CD4-positive, alpha-beta T cell treated with Interleukin-21 for 1 hour (primary cell): ENCODE measurements around the gene SOHLH1.

ENCODE experiments used
- DNase-seq: peaks from one replicate; pipeline ENCODE4 v3.0.0-alpha.2; 2020

Gene SOHLH1

GRCh38 chr9:135699440-135699839, at the start of gene SOHLH1:
SOHLH1 (minus strand) TSS chr9:135699481; CDS start chr9:135699467, 14 bp downstream.
- no peak for DNase-seq

GRCh38 chr9:135748676-135749075, 49.4 kb upstream of the SOHLH1 start:
- no peak for DNase-seq

GRCh38 chr9:135747311-135747710, 48.0 kb upstream of the SOHLH1 start:
- DNase-seq: no peak

GRCh38 chr9:135746565-135746964, 47.3 kb upstream of the SOHLH1 start:
- DNase-seq: no peak

- no peak for DNase-seq
Measured at GRCh38 chr9:135745686-135746324, 46.5 kb upstream of the SOHLH1 start.

GRCh38 chr9:135745189-135745588, 45.9 kb upstream of the SOHLH1 start:
- no peak for DNase-seq

GRCh38 chr9:135744333-135745070, 45.2 kb upstream of the SOHLH1 start:
- DNase-seq: no peak

- DNase-seq: no peak
Measured at GRCh38 chr9:135743546-135744332, 44.5 kb upstream of the SOHLH1 start.

- no peak for DNase-seq
Measured at GRCh38 chr9:135743021-135743420, 43.7 kb upstream of the SOHLH1 start.

GRCh38 chr9:135741276-135742219, 42.3 kb upstream of the SOHLH1 start:
- no peak for DNase-seq

GRCh38 chr9:135739271-135740220, 40.3 kb upstream of the SOHLH1 start:
- no peak for DNase-seq

GRCh38 chr9:135737840-135738521, 38.7 kb upstream of the SOHLH1 start:
- no peak for DNase-seq

GRCh38 chr9:135736979-135737839, 37.9 kb upstream of the SOHLH1 start:
- DNase-seq: no peak

GRCh38 chr9:135736272-135736978, 37.1 kb upstream of the SOHLH1 start:
- DNase-seq: no peak

- no peak for DNase-seq
Measured at GRCh38 chr9:135734616-135735144, 35.4 kb upstream of the SOHLH1 start.

GRCh38 chr9:135732569-135733257, 33.4 kb upstream of the SOHLH1 start:
- DNase-seq: no peak

- no peak for DNase-seq
Measured at GRCh38 chr9:135731454-135731853, 32.2 kb upstream of the SOHLH1 start.

GRCh38 chr9:135729480-135729879, 30.2 kb upstream of the SOHLH1 start:
- DNase-seq: no peak
